GM19240 (cell line): ENCODE data around the gene STAT5A.

ENCODE experiments used
- DNase-seq: peaks from one replicate; pipeline ENCODE4 v3.0.0; 2011; ENCODE audit warnings: low spot score; ENCODE audit not compliant: insufficient read length

STAT5A gene

GRCh38 chr17:42266918-42267766, 21.2 kb upstream of the STAT5A start:
- no peak for DNase-seq

GRCh38 chr17:42268236-42268635, 20.1 kb upstream of the STAT5A start:
- DNase-seq = no peak

DNA sequence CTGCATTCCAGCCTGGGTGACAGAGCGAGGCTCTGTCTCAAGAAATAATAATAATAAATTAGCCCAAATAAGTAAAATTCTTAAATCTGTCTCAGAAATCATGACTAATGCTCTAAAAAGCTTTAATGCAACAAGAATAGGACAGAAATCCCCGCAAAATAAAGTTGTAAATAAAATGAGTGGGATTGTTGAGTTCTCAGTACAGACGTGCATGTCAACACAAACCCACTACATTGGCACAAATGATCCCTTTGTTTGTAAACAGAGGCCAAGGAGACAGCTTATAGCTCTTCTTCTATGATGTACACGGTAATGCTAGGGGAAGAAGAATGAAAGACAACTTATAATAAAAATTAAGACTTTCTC, 18.1 kb upstream of the STAT5A start:
- no peak for DNase-seq

GRCh38 chr17:42270596-42270995, 17.7 kb upstream of the STAT5A start:
- no peak for DNase-seq

DNA sequence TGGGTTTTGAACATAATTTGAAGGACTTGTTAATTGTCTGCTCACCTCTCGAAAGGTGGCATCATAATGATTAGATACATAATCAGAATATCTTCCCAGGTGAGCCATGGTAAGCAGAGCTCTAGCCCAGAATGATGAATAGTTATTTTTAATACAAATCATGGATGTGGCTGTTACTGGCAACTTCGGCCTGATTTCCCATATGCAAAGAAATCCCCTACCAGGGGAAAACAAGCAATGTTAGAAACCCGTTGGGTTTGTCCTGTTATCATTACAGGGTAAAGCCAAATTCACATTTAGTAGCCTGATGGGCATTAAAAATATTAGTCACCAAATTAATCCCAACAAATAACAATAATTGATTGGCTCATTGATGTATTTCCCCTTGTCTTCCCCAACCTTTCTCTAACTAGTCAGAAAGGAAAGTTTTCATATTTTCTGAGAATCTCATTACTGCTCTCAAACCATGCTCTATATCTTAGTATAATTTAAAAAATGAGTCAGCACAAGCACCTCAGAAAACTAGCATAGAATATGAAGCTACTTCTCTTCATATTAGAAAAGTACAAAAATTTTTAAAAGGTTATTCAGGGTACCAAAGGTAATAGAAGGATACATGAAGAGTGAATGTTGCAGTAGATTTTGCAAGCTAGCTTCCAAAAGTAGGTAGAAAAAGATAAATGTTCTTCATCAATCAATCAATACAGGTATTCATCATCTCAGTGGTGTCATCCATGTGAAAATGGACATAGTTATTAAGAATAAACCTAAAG, 17.1 kb upstream of the STAT5A start:
- DNase-seq = no peak

GRCh38 chr17:42271779-42272035, 16.6 kb upstream of the STAT5A start:
- no peak for DNase-seq

GRCh38 chr17:42272162-42272907, 16.0 kb upstream of the STAT5A start:
- no peak for DNase-seq

- DNase-seq = no peak
These were observed 14.6 kb upstream of the STAT5A start for GRCh38 chr17:42273474-42274252.

GRCh38 chr17:42274253-42274542, 14.1 kb upstream of the STAT5A start:
- no peak for DNase-seq

DNA sequence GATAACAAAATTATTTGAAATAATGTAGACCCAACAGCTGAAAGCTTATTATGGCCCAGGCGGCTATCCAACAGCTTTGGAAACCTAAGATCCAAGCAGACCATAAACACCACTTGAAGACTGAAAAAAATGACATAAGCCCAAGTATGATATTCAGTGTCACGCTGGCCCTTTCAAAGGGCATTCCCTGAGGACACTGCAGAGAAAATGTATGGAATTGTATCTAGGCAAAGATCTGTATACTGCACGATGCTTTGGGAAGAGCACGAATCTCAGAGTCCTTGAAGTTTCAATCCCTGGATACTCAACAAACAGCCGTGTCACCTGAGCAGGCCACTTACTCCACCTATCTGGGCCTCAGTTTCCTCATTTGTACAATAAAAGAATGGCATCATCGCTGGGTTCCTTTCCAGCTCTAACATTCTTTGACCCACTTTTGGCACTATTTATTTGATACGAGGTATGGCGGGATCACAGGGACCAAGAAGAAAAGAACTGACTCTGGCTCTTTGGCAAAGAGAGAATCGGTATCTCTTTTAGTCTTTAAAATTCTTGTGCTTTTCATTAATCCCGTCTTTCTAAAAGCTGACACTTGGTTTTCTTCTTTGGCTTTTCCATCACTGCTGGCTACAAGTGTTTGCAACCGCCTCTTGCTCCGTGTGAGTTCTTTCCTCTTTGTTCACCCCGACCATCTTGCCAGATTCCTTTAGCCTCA, 13.3 kb upstream of the STAT5A start:
- no peak for DNase-seq

DNA sequence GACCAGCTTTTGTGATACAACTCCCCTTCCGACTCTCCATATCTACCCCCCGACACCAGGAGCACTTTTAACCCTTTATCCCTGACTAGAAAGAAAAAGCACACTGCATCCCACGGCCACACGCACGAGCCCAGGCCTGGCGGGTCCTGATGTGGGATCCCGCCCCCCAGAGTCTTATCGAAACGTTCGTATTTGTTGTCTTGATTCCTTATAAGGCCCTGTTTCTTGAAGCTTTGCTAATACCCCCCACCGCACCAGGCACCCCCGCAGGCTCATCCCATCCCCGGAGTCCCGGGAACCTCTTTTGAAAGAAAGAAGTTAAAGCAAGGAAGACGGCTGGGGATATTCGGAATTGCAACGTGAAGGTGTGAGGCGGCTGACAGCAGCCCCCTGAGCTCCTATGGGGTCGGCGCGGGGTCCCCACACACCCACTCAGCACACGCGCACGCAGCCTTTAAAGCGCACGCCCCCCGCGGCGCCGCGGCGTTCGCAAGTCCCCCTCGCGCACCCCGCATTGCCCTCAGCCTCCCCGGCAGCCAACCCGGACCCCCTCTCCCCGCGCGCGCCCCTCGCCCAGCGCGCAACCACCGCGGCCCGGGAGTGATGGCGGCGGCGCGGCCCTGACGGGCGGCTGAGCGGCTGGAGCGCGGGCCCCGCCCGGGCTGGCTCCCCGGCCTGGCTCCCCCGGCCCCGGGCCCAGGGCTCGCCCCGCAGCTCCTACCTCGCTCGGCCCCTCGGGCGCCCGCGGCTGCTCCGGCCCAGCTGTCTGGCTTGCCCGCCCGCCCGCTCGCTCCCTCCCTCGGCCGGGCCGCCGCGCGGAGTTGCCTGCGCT, 12.6 kb upstream of the STAT5A start:
- no peak for DNase-seq

GRCh38 chr17:42276359-42276608, 12.0 kb upstream of the STAT5A start, which contains the start of gene STAT5B:
TSS of gene STAT5B (minus strand) at chr17:42276391. CDS start at chr17:42232127, 44,264 bp downstream.
- DNase-seq = peak; percentile 72

DNA sequence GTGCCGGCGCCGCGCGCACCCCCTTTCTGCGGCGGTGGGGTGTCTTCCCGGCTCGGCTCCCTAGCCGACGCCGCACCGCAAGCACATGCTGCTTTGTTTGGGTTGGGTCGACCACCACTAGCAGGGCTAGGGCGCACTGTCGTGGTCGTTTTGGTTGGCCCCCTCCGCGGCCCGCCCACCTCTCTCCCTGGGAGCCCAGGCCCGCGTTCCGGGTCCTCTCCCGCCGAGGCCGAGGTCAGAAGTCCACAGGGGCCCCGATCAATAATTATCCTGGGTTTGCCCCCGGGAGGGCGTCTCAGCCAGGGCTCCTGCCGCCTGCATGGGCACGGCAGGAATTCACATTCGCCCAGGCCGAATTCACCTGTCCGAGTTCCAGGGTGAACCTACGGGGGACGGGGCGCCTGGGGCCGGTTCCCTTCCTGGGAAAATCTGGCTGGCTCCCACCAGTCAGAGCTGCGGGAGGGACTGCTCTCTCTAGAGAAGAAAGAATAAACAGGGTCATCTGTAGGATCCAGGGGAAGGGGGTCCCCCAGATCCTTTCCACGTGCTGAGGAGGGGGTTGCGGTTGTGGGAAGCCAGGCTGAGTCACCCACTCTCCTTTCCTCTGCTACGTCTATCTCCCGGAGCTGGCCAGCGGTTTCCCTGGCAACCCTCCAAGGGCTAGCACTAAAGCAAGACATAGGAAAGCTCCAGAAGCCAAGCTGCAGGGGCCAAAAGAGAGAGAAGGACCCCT, 11.5 kb upstream of the STAT5A start:
- DNase-seq = no peak

DNA sequence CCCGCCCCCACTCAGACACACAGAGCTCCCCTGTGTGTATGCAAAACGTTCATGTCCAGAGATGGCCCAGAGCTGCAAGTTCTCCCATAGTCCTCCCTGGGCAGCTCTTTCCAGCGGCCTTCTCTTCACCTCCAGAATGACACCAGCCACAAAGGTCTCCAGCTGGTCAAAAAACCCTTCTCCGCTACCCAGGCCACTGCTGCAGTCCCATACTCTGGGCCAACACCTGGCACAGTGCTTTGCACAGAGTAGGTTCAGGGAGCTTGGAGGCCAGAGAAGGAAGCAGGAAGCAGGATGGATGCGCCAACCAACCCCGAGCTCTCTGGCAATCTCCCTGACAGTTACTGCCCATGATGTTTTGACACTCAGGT, 11.0 kb upstream of the STAT5A start:
- DNase-seq = no peak

DNA sequence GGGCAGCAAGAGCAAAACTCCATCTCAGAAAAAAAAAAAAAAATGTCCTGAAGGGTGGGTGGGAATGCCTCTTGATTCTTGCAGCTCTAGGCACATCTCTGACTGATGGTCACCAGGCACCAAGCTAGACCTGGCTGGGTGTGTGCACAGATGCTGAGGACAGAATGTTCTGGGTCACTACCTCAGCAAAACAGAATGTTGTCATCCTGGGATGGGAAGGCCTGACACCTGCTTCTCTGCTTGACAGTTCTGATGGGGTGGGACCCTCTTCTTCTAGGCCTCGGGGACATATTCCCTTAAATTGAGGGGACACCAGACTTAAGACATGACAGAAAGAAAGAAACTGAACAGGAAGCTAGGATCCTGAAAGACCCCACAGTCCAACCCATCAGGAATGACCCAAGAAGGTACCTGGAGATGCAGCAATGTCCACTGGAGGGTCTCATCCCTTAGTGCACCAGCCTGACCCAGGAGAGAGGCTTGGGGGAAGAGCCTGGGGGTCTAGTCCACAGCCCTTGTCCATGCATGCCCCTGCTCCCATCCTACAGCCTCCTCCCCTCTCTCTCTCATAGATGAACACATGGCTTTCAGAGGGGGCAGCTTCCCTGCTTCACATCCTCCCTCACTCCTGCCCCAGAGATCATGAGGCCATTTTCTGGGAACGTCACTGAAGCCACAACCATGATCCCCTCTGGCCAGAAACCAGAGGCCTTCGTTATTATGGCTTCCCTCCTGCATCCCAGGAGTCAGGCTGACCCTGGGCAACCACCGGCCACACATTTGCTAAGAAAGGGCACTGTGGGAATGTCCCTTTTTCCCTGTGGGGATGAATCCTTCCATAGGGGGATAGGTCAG, 8.3 kb upstream of the STAT5A start:
- DNase-seq = no peak

GRCh38 chr17:42281571-42282096, 6.7 kb upstream of the STAT5A start:
- no peak for DNase-seq

GRCh38 chr17:42282478-42283080, 5.7 kb upstream of the STAT5A start:
- DNase-seq = no peak
